Measurements from ENCODE around the gene BZW2.

- TF ChIP-seq, protein P1, sequence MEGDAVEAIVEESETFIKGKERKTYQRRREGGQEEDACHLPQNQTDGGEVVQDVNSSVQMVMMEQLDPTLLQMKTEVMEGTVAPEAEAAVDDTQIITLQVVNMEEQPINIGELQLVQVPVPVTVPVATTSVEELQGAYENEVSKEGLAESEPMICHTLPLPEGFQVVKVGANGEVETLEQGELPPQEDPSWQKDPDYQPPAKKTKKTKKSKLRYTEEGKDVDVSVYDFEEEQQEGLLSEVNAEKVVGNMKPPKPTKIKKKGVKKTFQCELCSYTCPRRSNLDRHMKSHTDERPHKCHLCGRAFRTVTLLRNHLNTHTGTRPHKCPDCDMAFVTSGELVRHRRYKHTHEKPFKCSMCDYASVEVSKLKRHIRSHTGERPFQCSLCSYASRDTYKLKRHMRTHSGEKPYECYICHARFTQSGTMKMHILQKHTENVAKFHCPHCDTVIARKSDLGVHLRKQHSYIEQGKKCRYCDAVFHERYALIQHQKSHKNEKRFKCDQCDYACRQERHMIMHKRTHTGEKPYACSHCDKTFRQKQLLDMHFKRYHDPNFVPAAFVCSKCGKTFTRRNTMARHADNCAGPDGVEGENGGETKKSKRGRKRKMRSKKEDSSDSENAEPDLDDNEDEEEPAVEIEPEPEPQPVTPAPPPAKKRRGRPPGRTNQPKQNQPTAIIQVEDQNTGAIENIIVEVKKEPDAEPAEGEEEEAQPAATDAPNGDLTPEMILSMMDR (conservative IDR thresholded peaks at IDR 0.05) = no peak
- no peak for TF ChIP-seq ZFX (IDR thresholded peaks at IDR 0.05)
These were observed 80.2 kb downstream of the BZW2 start for GRCh38 chr7:16726189-16726588.
